Uterus (tissue), 2 donors: ENCODE measurements around the gene ZAP70.

Experiments
- CTCF ChIP-seq, 4 experiments: fragments of 200-600 bp in 2 of 4; fragments of 450-650 bp in 2 of 4; sonication (generic) in 2 of 4; IDR thresholded peaks; one replicate each; pipeline ENCODE4 v1.5.1; 2016 to 2019; ENCODE audit warnings: antibody characterized with exemption in 4 of 4, mild to moderate bottlenecking in 2 of 4, moderate library complexity in 1 of 4
- POLR2A ChIP-seq, 2 donors: fragments of 450-650 bp; IDR thresholded peaks; one replicate each; pipeline ENCODE4 v1.6.1; 2016; ENCODE audit warnings: antibody characterized with exemption in 2 of 2, mild to moderate bottlenecking in 1 of 2, moderate library complexity in 1 of 2

GRCh38 chr2:97693476-97693875, 19.9 kb upstream of the ZAP70 start:
- TF ChIP-seq CTCF (IDR thresholded peaks at IDR 0.05) (no peak), POLR2A (IDR thresholded peaks at IDR 0.05) (no peak)
